ENCODE results near the gene TNFRSF25.

The TNFRSF25 gene

GRCh38 chr1:6474815-6475282 lies 8.9 kb upstream of the TNFRSF25 start:
- no peak for TF ChIP-seq CTCF (IDR thresholded peaks at IDR 0.05; ENCODE audit: extremely low read depth, insufficient read depth, missing control alignments)
- in situ Hi-C loops (cut with MboI; ENCODE audit: low pct_unique_long_range_greater_than_20kb, low sequenced_read_pairs, unreplicated experiment), result loop anchor here (25.0 kb wide), 1 partner anchor 737 kb away; no protein-coding TSS in a partner anchor
- no peak for DNase-seq (ENCODE audit: low spot score)

- in situ Hi-C loops (cut with MboI; ENCODE audit: low pct_unique_long_range_greater_than_20kb, low sequenced_read_pairs, unreplicated experiment), result no loop called here
- no peak for TF ChIP-seq CTCF (IDR thresholded peaks at IDR 0.05; ENCODE audit: extremely low read depth, insufficient read depth, missing control alignments)
- no peak for DNase-seq (ENCODE audit: low spot score)
Observed at GRCh38 chr1:6473974-6474814, 8.2 kb upstream of the TNFRSF25 start.

- TF ChIP-seq CTCF (IDR thresholded peaks at IDR 0.05; ENCODE audit: extremely low read depth, insufficient read depth, missing control alignments), result no peak
- in situ Hi-C loops (cut with MboI; ENCODE audit: low pct_unique_long_range_greater_than_20kb, low sequenced_read_pairs, unreplicated experiment), result no loop called here
- no peak for DNase-seq (ENCODE audit: low spot score)
Observed at GRCh38 chr1:6473156-6473555, 7.2 kb upstream of the TNFRSF25 start.

- in situ Hi-C loops (cut with MboI; ENCODE audit: low pct_unique_long_range_greater_than_20kb, low sequenced_read_pairs, unreplicated experiment), result no loop called here
- no peak for DNase-seq (ENCODE audit: low spot score)
- TF ChIP-seq CTCF (IDR thresholded peaks at IDR 0.05; ENCODE audit: extremely low read depth, insufficient read depth, missing control alignments), result peak; percentile 42
Observed at GRCh38 chr1:6472391-6472790, 6.4 kb upstream of the TNFRSF25 start.

- no peak for TF ChIP-seq CTCF (IDR thresholded peaks at IDR 0.05; ENCODE audit: extremely low read depth, insufficient read depth, missing control alignments)
- no peak for DNase-seq (ENCODE audit: low spot score)
- in situ Hi-C loops (cut with MboI; ENCODE audit: low pct_unique_long_range_greater_than_20kb, low sequenced_read_pairs, unreplicated experiment), result no loop called here
Observed at GRCh38 chr1:6471970-6472368, 6.0 kb upstream of the TNFRSF25 start.

GRCh38 chr1:6471086-6471969 lies 5.4 kb upstream of the TNFRSF25 start:
- TF ChIP-seq CTCF (IDR thresholded peaks at IDR 0.05; ENCODE audit: extremely low read depth, insufficient read depth, missing control alignments), result no peak
- DNase-seq (ENCODE audit: low spot score), result no peak
- in situ Hi-C loops (cut with MboI; ENCODE audit: low pct_unique_long_range_greater_than_20kb, low sequenced_read_pairs, unreplicated experiment), result no loop called here
